Measurements from ENCODE around the gene DPY19L2.
"Not testable (repeated sequence)": the region's sequence is repeated elsewhere in the genome, so short reads cannot be mapped to it uniquely, and the experiment has no call there.

GRCh38 chr12:63529641-63530040, 138.7 kb downstream of the DPY19L2 start:
- TF ChIP-seq POLR2AphosphoS2 (conservative IDR thresholded peaks at IDR 0.05; ENCODE audit: low read length); ESRRA (IDR thresholded peaks at IDR 0.05; ENCODE audit: borderline replicate concordance, low read length); CTCF (IDR thresholded peaks at IDR 0.05); USF2 (IDR thresholded peaks at IDR 0.05); TP53 (CRISPR knock-in tag; IDR thresholded peaks at IDR 0.05); NFE2L2 (conservative IDR thresholded peaks at IDR 0.05; ENCODE audit: low read length); MAFK (IDR thresholded peaks at IDR 0.05; ENCODE audit: partially characterized antibody); RAD21 (conservative IDR thresholded peaks at IDR 0.05 in 1 of 2, IDR thresholded peaks at IDR 0.05 in 1 of 2); RCOR1 (IDR thresholded peaks at IDR 0.05; ENCODE audit: low read depth, low read length); MAX (IDR thresholded peaks at IDR 0.05): not testable (repeated sequence)

Measured in A549 (cell line).